GM06990 (cell line): ENCODE results near the gene CPPED1.

Source experiments
- DNase-seq: peaks from one replicate; pipeline ENCODE4 v3.0.0-alpha.2; 2011; ENCODE audit not compliant: insufficient read length; ENCODE audit errors: extremely low read depth
- H3K27me3 ChIP-seq: replicated peaks from 2 replicates; pipeline ENCODE4 v1.6.0; 2011; ENCODE audit warnings: low read length; ENCODE audit not compliant: control insufficient read depth, insufficient read depth
- H3K36me3 ChIP-seq: 2 replicates; pipeline ENCODE4 v1.5.1; 2011; ENCODE audit warnings: low read length; ENCODE audit not compliant: control insufficient read depth, insufficient read depth
- H3K4me3 ChIP-seq: replicated peaks from 2 replicates; pipeline ENCODE4 v1.5.1; 2011; ENCODE audit warnings: low read depth, mild to moderate bottlenecking, control low read depth, low read length
- CTCF ChIP-seq: IDR thresholded peaks from 2 replicates; pipeline ENCODE4 v1.5.1; 2011; ENCODE audit warnings: low read length, control low read depth, mild to moderate bottlenecking, inconsistent platforms; ENCODE audit not compliant: insufficient read depth, poor library complexity, severe bottlenecking

Gene CPPED1

GRCh38 chr16:12690024-12690423 is 113.7 kb downstream of the CPPED1 start:
- no peak overlapping the region for H3K4me3 ChIP-seq
- no peaks in the 10 kb centered on the region for H3K36me3 ChIP-seq
- no peaks in the 10 kb centered on the region for H3K27me3 ChIP-seq
- DNase-seq: no peak
- TF ChIP-seq CTCF: no peak

GRCh38 chr16:12688951-12689850 is 114.5 kb downstream of the CPPED1 start:
- H3K27me3 ChIP-seq: no peaks in the 10 kb centered on the region
- TF ChIP-seq CTCF: no peak
- DNase-seq: no peak
- no peaks in the 10 kb centered on the region for H3K36me3 ChIP-seq
- no peak overlapping the region for H3K4me3 ChIP-seq

- H3K4me3 ChIP-seq: no peak overlapping the region
- H3K27me3 ChIP-seq: no peaks in the 10 kb centered on the region
- no peak for TF ChIP-seq CTCF
- DNase-seq: no peak
- no peaks in the 10 kb centered on the region for H3K36me3 ChIP-seq
These were observed 117.9 kb downstream of the CPPED1 start for GRCh38 chr16:12685806-12686205.

GRCh38 chr16:12682432-12683165 is 121.1 kb downstream of the CPPED1 start:
- TF ChIP-seq CTCF: no peak
- no peaks in the 10 kb centered on the region for H3K36me3 ChIP-seq
- no peak for DNase-seq
- H3K4me3 ChIP-seq: no peak overlapping the region
- no peaks in the 10 kb centered on the region for H3K27me3 ChIP-seq

GRCh38 chr16:12681653-12682052 is 122.0 kb downstream of the CPPED1 start:
- no peaks in the 10 kb centered on the region for H3K36me3 ChIP-seq
- no peak for TF ChIP-seq CTCF
- H3K4me3 ChIP-seq: no peak overlapping the region
- DNase-seq: no peak
- H3K27me3 ChIP-seq: no peaks in the 10 kb centered on the region
